ENCODE results near the gene RUNX1. TPM values are rescaled to one million over a fixed set of nuclear protein-coding genes. Genes with fewer than 3 reads are reported as not detected.
"Not testable (repeated sequence)": the region's sequence is repeated elsewhere in the genome, so short reads cannot be mapped to it uniquely, and the experiment has no call there.

RUNX1 gene
- polyA plus RNA-seq, 1 donor from 2014 or later = 9.2 TPM

- H3K4me3 Mint-ChIP-seq = no peak overlapping the region
Observed at GRCh38 chr21:35006248-35006647, 42.9 kb downstream of the RUNX1 start.

GRCh38 chr21:35005560-35006224, 43.4 kb downstream of the RUNX1 start:
- Mint-ChIP-seq H3K4me3 (no peak overlapping the region), H3K9me3 (no peaks in the 10 kb centered on the region), H3K4me1 (peaks cover 7 to 8% (median 7%) of the 10 kb centered on the region in 3 donors), H3K27ac (peak overlapping the region in 1 of 3 donors; percentile 87), H3K27me3 (no peaks in the 10 kb centered on the region), H3K36me3 (peaks cover 8% of the 10 kb centered on the region)

More at GRCh38 chr21:35006248-35006647, 42.9 kb downstream of the RUNX1 start:
- Mint-ChIP-seq H3K27ac (peak overlapping the region in 1 of 3 donors; percentile 80), H3K9me3 (no peaks in the 10 kb centered on the region), H3K36me3 (peaks cover 8% of the 10 kb centered on the region), H3K4me1 (peaks cover 7% of the 10 kb centered on the region in 3 donors), H3K27me3 (no peaks in the 10 kb centered on the region)

- H3K36me3 Mint-ChIP-seq = peaks cover 7% of the 10 kb centered on the region
- no peaks in the 10 kb centered on the region for H3K9me3 Mint-ChIP-seq
- H3K27me3 Mint-ChIP-seq = no peaks in the 10 kb centered on the region
- H3K27ac Mint-ChIP-seq = peak overlapping the region in 1 of 3 donors; percentile 87
- H3K4me1 Mint-ChIP-seq = peaks cover 5 to 7% (median 7%) of the 10 kb centered on the region in 3 donors
- H3K4me3 Mint-ChIP-seq = no peak overlapping the region
Observed at GRCh38 chr21:35005077-35005476, 44.0 kb downstream of the RUNX1 start.

- H3K27me3 Mint-ChIP-seq = no peaks in the 10 kb centered on the region
- H3K36me3 Mint-ChIP-seq = peaks cover 7% of the 10 kb centered on the region
- no peak overlapping the region for H3K4me3 Mint-ChIP-seq
- H3K4me1 Mint-ChIP-seq = peaks cover 6 to 13% (median 7%) of the 10 kb centered on the region in 3 donors
- H3K27ac Mint-ChIP-seq = peak overlapping the region in 1 of 3 donors; percentile 87
- no peaks in the 10 kb centered on the region for H3K9me3 Mint-ChIP-seq
Observed at GRCh38 chr21:35004314-35004713, 44.8 kb downstream of the RUNX1 start.

GRCh38 chr21:35002879-35003722, 46.0 kb downstream of the RUNX1 start:
- Mint-ChIP-seq H3K4me3 (no peak overlapping the region), H3K4me1 (peaks cover 6 to 14% (median 7%) of the 10 kb centered on the region in 3 donors), H3K27ac (no peak overlapping the region), H3K9me3 (no peaks in the 10 kb centered on the region), H3K36me3 (peaks cover 7% of the 10 kb centered on the region), H3K27me3 (no peaks in the 10 kb centered on the region)

- H3K27me3 Mint-ChIP-seq = no peaks in the 10 kb centered on the region
- H3K27ac Mint-ChIP-seq = no peak overlapping the region
- H3K4me1 Mint-ChIP-seq = peaks cover 6 to 23% (median 9%) of the 10 kb centered on the region in 3 donors
- H3K36me3 Mint-ChIP-seq = peaks cover 6% of the 10 kb centered on the region
- no peak overlapping the region for H3K4me3 Mint-ChIP-seq
- H3K9me3 Mint-ChIP-seq = peaks cover 0 to 1% (median 0%) of the 10 kb centered on the region in 3 donors
Observed at GRCh38 chr21:34999397-34999941, 49.6 kb downstream of the RUNX1 start.

- Mint-ChIP-seq H3K36me3 (peaks cover 6% of the 10 kb centered on the region), H3K27me3 (no peaks in the 10 kb centered on the region), H3K9me3 (peaks cover 0 to 1% (median 0%) of the 10 kb centered on the region in 3 donors), H3K4me3 (no peak overlapping the region), H3K27ac (peak overlapping the region in 1 of 3 donors; percentile 59), H3K4me1 (peaks cover 4 to 23% (median 9%) of the 10 kb centered on the region in 3 donors)
Observed at GRCh38 chr21:34998176-34998575, 50.9 kb downstream of the RUNX1 start.

GRCh38 chr21:34997294-34997693, 51.8 kb downstream of the RUNX1 start:
- peaks cover 0 to 1% (median 0%) of the 10 kb centered on the region in 3 donors for H3K9me3 Mint-ChIP-seq
- no peaks in the 10 kb centered on the region for H3K27me3 Mint-ChIP-seq
- peaks cover 3 to 23% (median 7%) of the 10 kb centered on the region in 3 donors for H3K4me1 Mint-ChIP-seq
- peak overlapping the region in 1 of 3 donors; percentile 59 for H3K27ac Mint-ChIP-seq
- no peak overlapping the region for H3K4me3 Mint-ChIP-seq
- peaks cover 6% of the 10 kb centered on the region for H3K36me3 Mint-ChIP-seq

GRCh38 chr21:34996304-34997101, 52.6 kb downstream of the RUNX1 start:
- Mint-ChIP-seq H3K4me3 (no peak overlapping the region), H3K27me3 (no peaks in the 10 kb centered on the region), H3K27ac (no peak overlapping the region), H3K4me1 (peaks cover 5 to 23% (median 9%) of the 10 kb centered on the region in 3 donors), H3K9me3 (peaks cover 0 to 1% (median 0%) of the 10 kb centered on the region in 3 donors), H3K36me3 (peaks cover 6% of the 10 kb centered on the region)

GRCh38 chr21:34995979-34996303, 53.2 kb downstream of the RUNX1 start:
- H3K27ac Mint-ChIP-seq = peak overlapping the region in 1 of 3 donors; percentile 82
- peaks cover 0 to 1% (median 0%) of the 10 kb centered on the region in 3 donors for H3K9me3 Mint-ChIP-seq
- no peak overlapping the region for H3K4me3 Mint-ChIP-seq
- H3K4me1 Mint-ChIP-seq = peaks cover 6 to 23% (median 13%) of the 10 kb centered on the region in 3 donors
- peaks cover 6% of the 10 kb centered on the region for H3K36me3 Mint-ChIP-seq
- H3K27me3 Mint-ChIP-seq = no peaks in the 10 kb centered on the region

- H3K4me3 Mint-ChIP-seq = no peak overlapping the region
- peaks cover 0 to 1% (median 0%) of the 10 kb centered on the region in 3 donors for H3K9me3 Mint-ChIP-seq
- H3K36me3 Mint-ChIP-seq = peaks cover 6% of the 10 kb centered on the region
- no peak overlapping the region for H3K27ac Mint-ChIP-seq
- peaks cover 6 to 24% (median 16%) of the 10 kb centered on the region in 3 donors for H3K4me1 Mint-ChIP-seq
- no peaks in the 10 kb centered on the region for H3K27me3 Mint-ChIP-seq
Observed at GRCh38 chr21:34994766-34995631, 54.1 kb downstream of the RUNX1 start.

- not testable (repeated sequence) for H3K27ac Mint-ChIP-seq, H3K36me3 Mint-ChIP-seq, H3K27me3 Mint-ChIP-seq, H3K9me3 Mint-ChIP-seq, H3K4me3 Mint-ChIP-seq
- peaks cover 10 to 31% (median 26%) of the 10 kb centered on the region in 3 donors for H3K4me1 Mint-ChIP-seq
Observed at GRCh38 chr21:34993521-34993921, 55.6 kb downstream of the RUNX1 start.

- no peak overlapping the region for H3K27ac Mint-ChIP-seq
- peaks cover 12 to 32% (median 30%) of the 10 kb centered on the region in 3 donors for H3K4me1 Mint-ChIP-seq
Observed at GRCh38 chr21:34992736-34993398, 56.2 kb downstream of the RUNX1 start.

More at GRCh38 chr21:34992736-34993398, 56.2 kb downstream of the RUNX1 start:
- Mint-ChIP-seq H3K9me3 (peaks cover 0 to 1% (median 0%) of the 10 kb centered on the region in 3 donors), H3K36me3 (peaks cover 6% of the 10 kb centered on the region), H3K4me3 (no peak overlapping the region), H3K27me3 (no peaks in the 10 kb centered on the region)
